Neuronal stem cell (in vitro differentiated cells): ENCODE results near the gene HSPA12B.
A peak's percentile ranks its signal among the peaks of the same experiment; 100 is the strongest.

ENCODE experiments used
- DNase-seq: peaks from one replicate; pipeline ENCODE4 v3.0.0-alpha.2; 2013; ENCODE audit warnings: low spot score
- H2AFZ ChIP-seq: one replicate; pipeline ENCODE4 v1.6.1; 2013; ENCODE audit warnings: mild to moderate bottlenecking, low read length, inconsistent platforms
- H2AK5ac ChIP-seq: 2 replicates; pipeline ENCODE4 v1.6.1; 2013; ENCODE audit warnings: low read depth, mild to moderate bottlenecking, inconsistent platforms, low read length, moderate library complexity, mixed read lengths
- H2BK120ac ChIP-seq: 2 replicates; pipeline ENCODE4 v1.6.1; 2013; ENCODE audit warnings: low read depth, mild to moderate bottlenecking, inconsistent platforms, low read length, moderate library complexity, mixed read lengths
- H2BK12ac ChIP-seq: one replicate; pipeline ENCODE4 v1.6.1; 2013; ENCODE audit warnings: low read length, inconsistent platforms
- H2BK15ac ChIP-seq: 2 replicates; pipeline ENCODE4 v1.6.1; 2013; ENCODE audit warnings: mild to moderate bottlenecking, low read length, inconsistent platforms, mixed read lengths
- H2BK5ac ChIP-seq: one replicate; pipeline ENCODE4 v1.6.1; 2013; ENCODE audit warnings: inconsistent platforms, mild to moderate bottlenecking, low read length, moderate library complexity
- H3K14ac ChIP-seq: one replicate; pipeline ENCODE4 v1.6.1; 2013; ENCODE audit warnings: low read length, inconsistent platforms
- H3K18ac ChIP-seq: 2 replicates; pipeline ENCODE4 v1.6.1; 2013; ENCODE audit warnings: low read length, inconsistent platforms
- H3K23ac ChIP-seq: 2 replicates; pipeline ENCODE4 v1.6.1; 2013; ENCODE audit warnings: low read depth, mild to moderate bottlenecking, mixed read lengths, low read length, inconsistent platforms; ENCODE audit not compliant: poor library complexity
- H3K27ac ChIP-seq: replicated peaks from 3 replicates; pipeline ENCODE4 v1.5.1; 2013; ENCODE audit warnings: low read length, inconsistent platforms
- H3K27me3 ChIP-seq, 3 experiments: 2 replicates each; pipeline ENCODE4 v1.6.1; 2013; ENCODE audit warnings: low read length in 3 of 3, mild to moderate bottlenecking in 2 of 3, inconsistent platforms in 1 of 3, low read depth in 1 of 3, mixed read lengths in 1 of 3, moderate library complexity in 1 of 3; ENCODE audit not compliant: control insufficient read depth in 3 of 3, insufficient read depth in 3 of 3
- H3K36me3 ChIP-seq, 2 donors: replicated peaks in 1 of 2; 2 replicates each; pipeline ENCODE4 v1.6.1; 2013; ENCODE audit warnings: low read length in 2 of 2; ENCODE audit not compliant: control insufficient read depth in 2 of 2, insufficient read depth in 2 of 2
- H3K4ac ChIP-seq: 2 replicates; pipeline ENCODE4 v1.6.1; 2013; ENCODE audit warnings: inconsistent platforms, mild to moderate bottlenecking, low read length, moderate library complexity
- H3K4me1 ChIP-seq, 2 donors: 1 replicate in 1 of 2; 2 replicates in 1 of 2; pipeline ENCODE4 v1.6.1; 2013; ENCODE audit warnings: low read length in 2 of 2, low read depth in 1 of 2; ENCODE audit not compliant: control insufficient read depth in 2 of 2, insufficient read depth in 1 of 2
- H3K4me2 ChIP-seq: one replicate; pipeline ENCODE4 v1.6.1; 2013; ENCODE audit warnings: mild to moderate bottlenecking, low read length, inconsistent platforms; ENCODE audit not compliant: insufficient read depth, poor library complexity, severe bottlenecking
- H3K4me3 ChIP-seq, 2 donors: 2 replicates each; pipeline ENCODE4 v1.5.1; 2013; ENCODE audit warnings: low read length in 2 of 2, mild to moderate bottlenecking in 2 of 2, inconsistent platforms in 1 of 2, moderate library complexity in 1 of 2
- H3K79me1 ChIP-seq: one replicate; pipeline ENCODE4 v1.6.1; 2013; ENCODE audit warnings: low read depth, mild to moderate bottlenecking, inconsistent platforms, low read length, moderate library complexity
- H3K9ac ChIP-seq: one replicate; pipeline ENCODE4 v1.6.1; 2013; ENCODE audit warnings: mild to moderate bottlenecking, low read depth, low read length, inconsistent platforms; ENCODE audit not compliant: poor library complexity
- H3K9me3 ChIP-seq, 2 donors: replicated peaks in 1 of 2; 2 replicates each; pipeline versions ENCODE3 to v1.6.1; 2013; ENCODE audit warnings: low read length in 2 of 2, mild to moderate bottlenecking in 2 of 2, inconsistent platforms in 1 of 2, low read depth in 1 of 2, mixed read lengths in 1 of 2, moderate library complexity in 1 of 2; ENCODE audit not compliant: control insufficient read depth in 2 of 2, insufficient read depth in 1 of 2
- H4K8ac ChIP-seq: one replicate; pipeline ENCODE4 v1.6.1; 2013; ENCODE audit warnings: low read depth, mild to moderate bottlenecking, inconsistent platforms, low read length, moderate library complexity
- H4K91ac ChIP-seq: one replicate; pipeline ENCODE4 v1.6.1; 2013; ENCODE audit warnings: low read length, low read depth, mild to moderate bottlenecking, inconsistent platforms; ENCODE audit not compliant: poor library complexity
- WGBS, 2 donors: extraction: QIAGEN DNeasy Blood & Tissue Kit; methylation state at CpG; one replicate each; pipeline ENCODE4 v1.1.7; 2013; ENCODE audit warnings: missing lambda C conversion rate in 2 of 2, mixed read lengths in 1 of 2; ENCODE audit not compliant: insufficient read length in 2 of 2, insufficient replicate concordance in 1 of 2; ENCODE audit errors: extremely low coverage in 2 of 2; 5-methylcytosine and 5-hydroxymethylcytosine counted together

HSPA12B gene

GRCh38 chr20:3749087-3749688, 16.7 kb downstream of the HSPA12B start:
- peak overlapping the region; percentile 30 for H3K4ac ChIP-seq
- no CpG with 5 or more reads among the region's 24 CpGs for WGBS, 2 donors
- peaks cover 0 to 2% of the 10 kb centered on the region in 2 donors for H3K9me3 ChIP-seq
- H2BK120ac ChIP-seq: no peak overlapping the region
- H3K4me3 ChIP-seq: no peak overlapping the region
- H2AK5ac ChIP-seq: peak overlapping the region; percentile 66
- H3K4me2 ChIP-seq: peak overlapping the region; percentile 37
- H3K18ac ChIP-seq: peak overlapping the region; percentile 94
- peak overlapping the region; percentile 93 for H4K8ac ChIP-seq
- H4K91ac ChIP-seq: no peak overlapping the region
- peak overlapping the region; percentile 30 for H2BK12ac ChIP-seq
- H3K79me1 ChIP-seq: no peaks in the 10 kb centered on the region
- peak overlapping the region; percentile 89 for H3K9ac ChIP-seq
- H2AFZ ChIP-seq: no peak overlapping the region
- no peak for DNase-seq
- peaks cover 0 to 10% of the 10 kb centered on the region in 2 donors for H3K4me1 ChIP-seq
- peak overlapping the region; percentile 52 for H3K23ac ChIP-seq
- no peak overlapping the region for H2BK5ac ChIP-seq
- H3K36me3 ChIP-seq: peaks cover 0 to 10% of the 10 kb centered on the region in 2 donors
- peak overlapping the region; percentile 9 for H3K14ac ChIP-seq
- no peak overlapping the region for H3K27ac ChIP-seq
- H2BK15ac ChIP-seq: peak overlapping the region; percentile 77
- peaks cover 12 to 73% (median 19%) of the 10 kb centered on the region in 3 experiments for H3K27me3 ChIP-seq

- H3K27me3 ChIP-seq: peaks cover 12 to 65% (median 13%) of the 10 kb centered on the region in 3 experiments
- peak; percentile 64 for DNase-seq
- H2AK5ac ChIP-seq: peak overlapping the region; percentile 66
These were observed 17.4 kb downstream of the HSPA12B start for GRCh38 chr20:3749689-3750531.

GRCh38 chr20:3751305-3751674, 18.8 kb downstream of the HSPA12B start:
- no peak for DNase-seq
- H2BK5ac ChIP-seq: no peak overlapping the region
- H2BK12ac ChIP-seq: no peak overlapping the region
- H2BK120ac ChIP-seq: no peak overlapping the region
- no peak overlapping the region for H4K91ac ChIP-seq
- peak overlapping the region; percentile 86 for H3K14ac ChIP-seq
- no peak overlapping the region for H3K27ac ChIP-seq
- H3K4me3 ChIP-seq: peak overlapping the region in 1 of 2 donors; percentile 72
- no peaks in the 10 kb centered on the region for H3K9me3 ChIP-seq
- H3K18ac ChIP-seq: peak overlapping the region; percentile 71
- H2AK5ac ChIP-seq: peak overlapping the region; percentile 82
- no peaks in the 10 kb centered on the region for H3K79me1 ChIP-seq
- H3K4ac ChIP-seq: no peak overlapping the region
- H3K27me3 ChIP-seq: peaks cover 5 to 54% (median 10%) of the 10 kb centered on the region in 3 experiments
- WGBS, 2 donors: no CpG with 5 or more reads among the region's 31 CpGs
- peak overlapping the region; percentile 56 for H3K4me2 ChIP-seq
- peaks cover 0 to 3% of the 10 kb centered on the region in 2 donors for H3K4me1 ChIP-seq
- H2AFZ ChIP-seq: no peak overlapping the region
- H3K9ac ChIP-seq: peak overlapping the region; percentile 82
- peak overlapping the region; percentile 50 for H4K8ac ChIP-seq
- no peak overlapping the region for H2BK15ac ChIP-seq
- peaks cover 0 to 24% of the 10 kb centered on the region in 2 donors for H3K36me3 ChIP-seq
- peak overlapping the region; percentile 66 for H3K23ac ChIP-seq

More at GRCh38 chr20:3749689-3750531, 17.4 kb downstream of the HSPA12B start:
- peaks cover 0 to 11% of the 10 kb centered on the region in 2 donors for H3K36me3 ChIP-seq
- no peak overlapping the region for H3K27ac ChIP-seq
- peak overlapping the region; percentile 60 for H3K23ac ChIP-seq
- H3K4me1 ChIP-seq: peaks cover 0 to 10% of the 10 kb centered on the region in 2 donors
- H4K91ac ChIP-seq: no peak overlapping the region
- no peaks in the 10 kb centered on the region for H3K79me1 ChIP-seq
- peak overlapping the region; percentile 93 for H4K8ac ChIP-seq
- H2AFZ ChIP-seq: no peak overlapping the region
- WGBS, 2 donors: no CpG with 5 or more reads among the region's 72 CpGs
- H3K4me3 ChIP-seq: peak overlapping the region in 1 of 2 donors; percentile 37
- peaks cover 0 to 2% of the 10 kb centered on the region in 2 donors for H3K9me3 ChIP-seq
- peak overlapping the region; percentile 30 for H3K4ac ChIP-seq
- H3K4me2 ChIP-seq: peak overlapping the region; percentile 75
- H3K9ac ChIP-seq: peak overlapping the region; percentile 89
- peak overlapping the region; percentile 77 for H2BK15ac ChIP-seq
- H2BK5ac ChIP-seq: no peak overlapping the region
- no peak overlapping the region for H2BK120ac ChIP-seq
- peak overlapping the region; percentile 9 for H3K14ac ChIP-seq
- peak overlapping the region; percentile 94 for H3K18ac ChIP-seq
- no peak overlapping the region for H2BK12ac ChIP-seq
